G401 (cell line): ENCODE results near the gene FKBP8. TPM values are rescaled to one million over a fixed set of nuclear protein-coding genes. Genes with fewer than 3 reads are reported as not detected.
"Not testable (repeated sequence)": the region's sequence is repeated elsewhere in the genome, so short reads cannot be mapped to it uniquely, and the experiment has no call there.

ENCODE experiments used
- DNase-seq: peaks from one replicate; pipeline ENCODE4 v3.0.0-alpha.2; 2015; ENCODE audit warnings: low spot score
- in situ Hi-C: cut with HindIII; loops from 2 replicates; pipeline ENCODE4 v1.10.0; 2016; ENCODE audit warnings: low sequenced_read_pairs, mixed read lengths
- total RNA-seq: library from RNA; depleted of rRNA; stranded (reverse); fragments of >200 nt; shearing (Covaris generic); gene quantifications from 2 replicates; pipeline ENCODE4 v1.2.3, GENCODE V29; 2014

The FKBP8 gene
- total RNA-seq, 1 experiment from 2014 or later, result 404 TPM

DNA sequence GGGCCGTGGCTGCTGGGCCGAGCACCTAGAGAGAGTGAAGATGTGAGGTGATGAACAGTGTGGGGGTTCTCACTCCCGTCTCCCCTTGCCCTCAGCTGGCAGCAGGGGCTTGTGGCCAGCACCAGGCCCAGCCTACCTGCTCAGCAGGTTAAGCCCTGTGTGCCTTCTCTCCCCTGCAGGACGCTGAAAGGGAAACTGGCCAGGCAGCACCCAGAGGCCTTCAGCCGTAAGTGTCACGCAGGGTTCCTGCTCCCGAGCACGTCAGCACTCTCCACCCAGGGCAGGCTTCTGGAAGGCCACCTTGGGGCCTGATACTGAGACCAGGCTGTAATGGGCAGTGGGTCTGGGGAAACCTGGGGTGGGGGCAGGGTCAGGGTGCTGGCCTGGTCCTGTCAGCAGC, 23.6 kb upstream of the FKBP8 start:
- in situ Hi-C loops, result no loop called here
- no peak for DNase-seq

DNA sequence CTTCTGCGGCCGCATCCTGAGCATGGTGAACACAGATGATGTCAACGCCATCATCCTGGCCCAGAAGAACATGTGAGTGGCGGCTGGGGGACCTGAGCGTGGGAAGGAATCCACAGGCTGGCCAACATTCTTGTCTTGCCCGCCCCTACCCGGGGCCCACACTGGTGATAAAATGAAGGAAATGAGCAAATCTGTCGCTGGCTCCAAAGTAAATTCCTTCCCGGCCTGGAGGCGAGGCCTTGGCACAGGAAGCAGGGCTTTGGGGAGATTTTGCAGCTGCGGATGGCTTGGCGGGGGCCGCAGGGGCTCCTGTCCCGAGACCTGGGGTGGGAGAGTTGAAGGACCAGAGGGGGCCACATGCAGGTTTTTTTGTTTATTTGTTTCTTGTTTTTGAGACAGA, 18.7 kb upstream of the FKBP8 start:
- no peak for DNase-seq
- in situ Hi-C loops, result no loop called here

- no peak for DNase-seq
- in situ Hi-C loops, result no loop called here
Measured at GRCh38 chr19:18559685-18560084, 16.3 kb upstream of the FKBP8 start.

GRCh38 chr19:18558604-18559003, 15.2 kb upstream of the FKBP8 start:
- DNase-seq, result no peak

DNA sequence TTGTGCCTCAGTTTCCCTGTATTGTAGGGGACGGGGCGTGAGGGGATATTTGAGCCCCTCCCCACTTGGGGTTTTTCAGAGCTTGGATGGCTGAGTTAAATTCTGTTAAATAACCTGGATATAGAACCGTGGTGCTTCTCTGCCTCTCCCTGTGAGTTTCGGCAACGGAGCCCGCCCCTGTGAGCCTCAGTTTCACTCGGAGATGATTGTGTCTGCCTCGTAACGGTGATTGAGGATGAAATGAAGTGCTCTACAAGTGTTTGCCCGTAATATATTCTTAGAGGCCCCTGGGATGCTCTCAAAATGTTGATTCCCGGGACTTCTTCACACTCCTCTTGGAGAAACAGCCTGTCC, 14.8 kb upstream of the FKBP8 start:
- in situ Hi-C loops, result no loop called here
- no peak for DNase-seq

More at GRCh38 chr19:18558604-18559003, 15.2 kb upstream of the FKBP8 start:
- in situ Hi-C loops, result no loop called here

GRCh38 chr19:18557411-18558201, 14.2 kb upstream of the FKBP8 start, which contains the start of gene KXD1:
KXD1 (plus strand) TSS chr19:18557870; CDS start chr19:18562057, 4,187 bp downstream.
- peak; percentile 99 for DNase-seq
- in situ Hi-C loops, result no loop called here

- in situ Hi-C loops, result no loop called here
- DNase-seq, result no peak
Measured at GRCh38 chr19:18551631-18552030, 8.3 kb upstream of the FKBP8 start.

DNA sequence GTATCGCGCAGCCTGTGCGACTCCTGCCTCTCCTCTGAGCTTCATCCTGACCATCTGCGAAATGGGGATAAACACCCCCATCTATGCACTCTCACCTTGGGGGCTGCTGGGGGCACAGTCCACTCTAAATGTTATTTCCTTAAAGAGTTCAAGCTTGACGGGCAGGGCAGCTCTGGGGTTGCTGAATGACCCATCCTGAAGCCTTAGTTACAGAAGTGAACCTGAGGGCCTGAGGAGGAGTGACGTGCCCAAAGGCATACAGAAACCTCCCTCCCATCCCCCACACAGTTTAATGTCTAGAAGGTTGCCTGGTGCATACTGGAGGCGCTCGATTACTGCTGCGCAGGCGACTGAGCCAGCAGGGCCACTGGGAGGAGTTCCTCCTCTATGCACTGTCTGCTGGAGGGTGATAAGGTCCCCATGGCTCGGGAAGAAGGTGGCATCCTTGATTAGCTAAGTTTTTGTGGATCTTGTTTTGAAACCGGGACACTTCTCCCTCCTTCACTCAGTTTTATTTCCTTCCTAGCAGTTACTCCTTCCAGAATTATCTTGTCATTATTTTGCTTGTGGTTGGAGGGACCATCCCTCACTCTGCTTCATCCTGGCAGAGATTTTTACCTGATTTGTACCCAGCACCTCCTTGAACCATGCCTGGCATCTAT, 572 bp upstream of the FKBP8 start:
- DNase-seq, result peak; percentile 69
- in situ Hi-C loops, result no loop called here

GRCh38 chr19:18541992-18542940, 1.1 kb downstream of the FKBP8 start:
- in situ Hi-C loops, result no loop called here
- peak; percentile 18 for DNase-seq

DNA sequence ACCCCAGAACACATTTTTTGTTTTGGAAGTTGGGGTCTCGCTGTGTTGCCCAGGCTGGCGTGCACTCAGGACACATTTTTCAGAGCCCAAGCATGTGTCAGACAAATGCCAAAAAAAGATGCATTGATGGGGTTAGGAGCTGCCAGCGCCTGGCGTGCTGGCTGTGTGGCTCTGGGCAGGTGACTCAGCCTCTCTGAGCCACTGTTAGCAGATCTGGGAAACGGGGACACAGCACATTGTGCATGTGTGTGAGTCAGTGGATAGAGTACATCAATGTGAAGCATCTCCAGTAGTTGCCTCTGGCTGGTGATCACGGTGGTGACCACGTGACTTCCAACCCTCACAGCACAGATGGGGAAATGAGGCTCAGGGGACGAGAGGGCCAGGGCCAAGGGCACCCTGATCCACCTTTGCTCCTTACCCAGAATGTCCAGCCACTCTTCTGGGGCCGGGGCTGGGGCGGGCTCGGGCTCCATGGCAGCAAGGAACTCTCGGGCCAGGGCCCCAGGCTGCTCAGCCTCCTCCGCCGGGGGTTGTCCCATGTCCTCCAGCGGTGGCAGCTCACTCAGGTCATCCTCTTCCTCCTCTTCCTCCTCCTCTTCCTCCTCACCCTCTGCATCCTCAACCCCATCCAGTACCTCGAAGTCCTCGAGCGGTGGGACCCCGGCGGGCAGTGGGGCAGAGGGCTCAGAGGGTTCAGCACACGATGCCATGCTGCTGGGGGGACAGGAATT, 1.9 kb downstream of the FKBP8 start:
- no peak for DNase-seq
- in situ Hi-C loops, result no loop called here

GRCh38 chr19:18540200-18540599, 3.2 kb downstream of the FKBP8 start:
- DNase-seq, in situ Hi-C loops: not testable (repeated sequence)

DNA sequence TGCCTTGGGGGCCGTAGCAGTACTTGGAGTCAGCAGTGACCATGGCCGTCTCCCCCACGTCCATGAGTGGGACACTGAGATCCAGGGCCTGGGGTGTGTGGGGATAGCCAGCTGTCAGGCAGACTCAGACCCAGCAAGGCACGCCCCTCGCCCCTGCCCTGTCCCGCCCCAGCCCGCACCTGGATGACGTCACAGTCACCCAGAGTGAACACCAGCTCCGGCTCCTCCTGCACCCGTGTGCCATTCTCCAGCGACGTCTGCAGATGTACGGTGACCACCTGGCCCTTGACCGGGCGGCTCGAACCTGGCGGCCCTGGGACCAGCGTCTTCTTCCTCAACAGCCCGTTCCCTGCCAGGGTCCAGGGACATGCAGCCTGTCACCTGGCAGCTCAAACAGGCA, 4.0 kb downstream of the FKBP8 start:
- in situ Hi-C loops, result no loop called here
- DNase-seq, result no peak

GRCh38 chr19:18538115-18538514, 5.3 kb downstream of the FKBP8 start:
- DNase-seq, result no peak
- in situ Hi-C loops, result no loop called here

DNA sequence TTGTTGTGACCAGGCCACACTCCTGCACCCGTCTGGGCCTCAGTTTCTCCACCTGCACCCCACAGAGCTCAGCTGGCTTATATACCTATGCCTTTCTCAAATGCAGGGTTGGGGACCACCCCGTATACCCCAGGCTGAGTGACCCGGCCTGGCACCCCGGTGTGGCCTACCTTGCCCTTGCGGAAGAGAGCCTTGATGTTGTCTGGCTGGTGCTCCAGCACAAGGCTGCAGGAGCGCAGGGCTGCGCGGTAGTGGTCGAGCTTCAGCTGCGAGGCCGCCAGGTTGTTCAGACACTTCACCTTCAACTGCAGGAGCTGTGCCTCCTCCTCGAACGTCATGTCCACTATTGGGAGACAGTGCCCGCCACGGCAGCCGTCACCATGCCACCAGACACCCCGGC, 5.9 kb downstream of the FKBP8 start:
- in situ Hi-C loops, result no loop called here
- DNase-seq, result no peak

- in situ Hi-C loops, result no loop called here
- no peak for DNase-seq
Measured at GRCh38 chr19:18536475-18536874, 6.9 kb downstream of the FKBP8 start.

- in situ Hi-C loops, result no loop called here
- DNase-seq, result no peak
Measured at GRCh38 chr19:18533058-18533457, 10.3 kb downstream of the FKBP8 start.

- DNase-seq, result no peak
- in situ Hi-C loops, result no loop called here
Measured at GRCh38 chr19:18532168-18532890, 11.0 kb downstream of the FKBP8 start.

- in situ Hi-C loops, result no loop called here
- DNase-seq, result no peak
Measured at GRCh38 chr19:18531485-18531884, 11.9 kb downstream of the FKBP8 start.
